Tibial nerve (tissue), 4 donors: ENCODE results near the gene S100A11. TPM values are rescaled to one million over a fixed set of nuclear protein-coding genes. Genes with fewer than 3 reads are reported as not detected.
A peak's percentile ranks its signal among the peaks of the same experiment; 100 is the strongest.

ENCODE experiments used
- DNase-seq, 2 donors: peaks; one replicate each; pipeline ENCODE4 v3.0.0-alpha.2; 2019; ENCODE audit warnings: low spot score in 2 of 2
- H3K27ac ChIP-seq, 4 donors: fragments of 200-600 bp; sonication (generic) in 3 of 4; one replicate each; pipeline ENCODE4 v1.5.1; 2017 to 2019; ENCODE audit warnings: mild to moderate bottlenecking in 1 of 4
- H3K27me3 ChIP-seq, 2 donors: fragments of 200-600 bp; sonication (generic) in 1 of 2; one replicate each; pipeline versions ENCODE4 v1.5.1 to v1.6.0; 2017 to 2019
- H3K36me3 ChIP-seq, 3 donors: fragments of 200-600 bp; sonication (generic); one replicate each; pipeline ENCODE4 v1.5.1; 2018 to 2019
- H3K4me1 ChIP-seq, 4 donors: fragments of 200-600 bp; sonication (generic) in 3 of 4; one replicate each; pipeline ENCODE4 v1.5.1; 2017 to 2019
- H3K4me3 ChIP-seq, 4 donors: fragments of 200-600 bp; sonication (generic) in 3 of 4; one replicate each; pipeline ENCODE4 v1.5.1; 2017 to 2019; ENCODE audit warnings: mild to moderate bottlenecking in 1 of 4, moderate library complexity in 1 of 4
- H3K9me3 ChIP-seq, 4 donors: fragments of 200-600 bp; sonication (generic) in 3 of 4; one replicate each; pipeline ENCODE4 v1.5.1; 2017 to 2019
- CTCF ChIP-seq, 5 experiments: fragments of 200-600 bp in 3 of 5; fragments of 450-650 bp in 2 of 5; sonication (generic) in 3 of 5; IDR thresholded peaks; one replicate each; pipeline ENCODE4 v1.5.1; 2016 to 2019; ENCODE audit warnings: antibody characterized with exemption in 5 of 5, mild to moderate bottlenecking in 3 of 5, moderate library complexity in 2 of 5
- EP300 ChIP-seq, 2 donors: sonication (generic); formaldehyde crosslinking; IDR thresholded peaks; one replicate each; pipeline ENCODE4 v1.6.1; 2017; ENCODE audit warnings: antibody characterized with exemption in 2 of 2, mild to moderate bottlenecking in 1 of 2
- POLR2A ChIP-seq, 2 donors: fragments of 450-650 bp; IDR thresholded peaks; one replicate each; pipeline ENCODE4 v1.6.1; 2017; ENCODE audit warnings: antibody characterized with exemption in 2 of 2, mild to moderate bottlenecking in 2 of 2, moderate library complexity in 2 of 2
- WGBS, 2 donors: methylation state at CpG; one replicate each; pipeline ENCODE4 v1.1.5; 2018; 5-methylcytosine and 5-hydroxymethylcytosine counted together
- total RNA-seq, 4 donors: library from RNA; depleted of rRNA; stranded (reverse); fragments of >200 nt; gene quantifications; one replicate each; pipeline ENCODE4 v1.1.0, GENCODE V29; 2016

The S100A11 gene
- total RNA-seq, 4 donors from 2014 or later: 85.0 to 267 (median 145) TPM

GRCh38 chr1:151995774-151996173 lies 41.0 kb downstream of the S100A11 start:
- peaks cover 0 to 46% (median 21%) of the 10 kb centered on the region in 4 donors for H3K4me1 ChIP-seq
- TF ChIP-seq POLR2A (IDR thresholded peaks at IDR 0.05) (no peak), EP300 (IDR thresholded peaks at IDR 0.05) (no peak), CTCF (IDR thresholded peaks at IDR 0.05) (no peak)

DNA sequence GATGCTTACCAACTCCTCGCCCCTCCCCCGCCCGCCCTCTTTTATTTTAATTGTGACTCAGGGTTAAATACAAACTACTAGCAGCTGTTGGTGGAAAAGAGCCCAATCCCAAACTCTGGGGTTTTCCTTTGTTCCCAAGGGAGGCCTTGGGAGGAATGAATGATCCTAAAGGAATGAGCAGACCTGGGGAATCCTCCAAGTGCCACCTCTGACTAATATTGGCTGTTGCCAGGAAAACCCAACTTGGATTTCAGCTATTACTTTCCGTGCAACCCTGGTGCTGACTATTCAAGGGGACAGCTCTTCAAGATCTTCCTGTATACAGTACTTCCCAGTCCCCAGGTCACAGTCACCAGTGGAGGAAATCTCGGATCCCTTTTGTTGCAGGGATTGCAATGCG lies 41.8 kb downstream of the S100A11 start:
- 57 to 65% methylated on average over 6 of the region's 6 CpGs for WGBS, 2 donors
- no peak overlapping the region for H3K4me3 ChIP-seq
- H3K4me1 ChIP-seq: peaks cover 0 to 49% (median 29%) of the 10 kb centered on the region in 4 donors
- H3K9me3 ChIP-seq: no peaks in the 10 kb centered on the region
- no peaks in the 10 kb centered on the region for H3K36me3 ChIP-seq
- H3K27ac ChIP-seq: peak overlapping the region in 3 of 4 donors; percentile 94 to 99 (median 98)
- no peak for TF ChIP-seq CTCF (IDR thresholded peaks at IDR 0.05)
- peak in 1 of 2 donors; percentile 9 for TF ChIP-seq EP300 (IDR thresholded peaks at IDR 0.05)
- TF ChIP-seq POLR2A (IDR thresholded peaks at IDR 0.05): no peak
- H3K27me3 ChIP-seq: no peaks in the 10 kb centered on the region
- no peak for DNase-seq

More at GRCh38 chr1:151995774-151996173, 41.0 kb downstream of the S100A11 start:
- no peak overlapping the region for H3K4me3 ChIP-seq
- no peaks in the 10 kb centered on the region for H3K36me3 ChIP-seq
- H3K27me3 ChIP-seq: no peaks in the 10 kb centered on the region
- WGBS, 2 donors: 43 to 59% methylated on average over 2 of the region's 2 CpGs
- DNase-seq: no peak
- no peak overlapping the region for H3K27ac ChIP-seq
- no peaks in the 10 kb centered on the region for H3K9me3 ChIP-seq

DNA sequence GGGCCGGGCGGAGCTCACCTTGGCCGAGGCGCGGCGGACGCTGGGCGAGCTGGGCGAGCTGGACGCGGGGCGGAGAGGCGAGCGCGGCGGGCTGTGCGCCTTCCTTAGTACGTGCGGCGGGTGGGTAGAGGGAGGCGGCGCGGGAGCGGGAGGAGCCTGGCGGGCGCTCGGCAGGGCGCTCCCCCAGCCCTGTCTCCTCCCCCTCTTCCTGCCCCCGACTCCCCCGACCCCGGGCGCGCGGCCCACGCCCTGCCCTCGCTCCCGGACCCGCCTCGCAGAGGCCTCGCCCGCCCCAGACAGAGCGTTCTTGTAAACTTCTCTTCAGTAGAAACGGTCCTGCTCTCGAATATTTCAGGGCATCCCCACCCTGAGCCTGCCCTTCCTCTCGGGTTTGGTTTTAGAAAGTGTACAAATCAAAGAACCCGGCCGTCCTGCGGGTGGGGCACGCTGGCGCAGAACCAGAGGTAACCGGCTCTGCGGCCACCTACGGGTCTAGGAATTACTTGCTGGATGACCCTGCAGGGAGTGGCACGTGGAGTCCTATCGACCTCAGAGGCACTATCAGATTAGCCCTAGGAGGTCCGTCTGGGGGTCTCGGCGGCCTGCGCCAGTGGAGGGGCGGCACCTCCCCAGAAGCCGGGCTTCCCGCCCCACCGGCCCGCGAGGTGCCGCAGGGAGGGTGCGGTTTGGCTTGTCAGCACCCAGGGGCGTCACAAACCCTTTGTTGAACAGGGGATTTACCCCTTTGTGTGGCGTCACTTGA lies 42.9 kb downstream of the S100A11 start, which contains the start of gene S100A10:
TSS of gene S100A10 (minus strand) at position 126 of the 763 bp plus-strand sequence. CDS start 7,629 bp downstream, outside the sequence.
- Histone ChIP-seq H3K9me3 (no peaks in the 10 kb centered on the region), H3K36me3 (no peaks in the 10 kb centered on the region), H3K4me1 (peaks cover 0 to 60% (median 40%) of the 10 kb centered on the region in 4 donors), H3K27me3 (no peaks in the 10 kb centered on the region), H3K27ac (peak within 1 kb of the TSS; percentile 82 to 99 (median 96)), H3K4me3 (peak within 1 kb of the TSS; percentile 70 to 98 (median 92))
- WGBS, 2 donors: 0 to 1% methylated on average over 16 to 57 of the region's 69 CpGs
- peak; percentile 60 to 61 for DNase-seq
- TF ChIP-seq CTCF (IDR thresholded peaks at IDR 0.05) (no peak), POLR2A (IDR thresholded peaks at IDR 0.05) (peak; percentile 73 to 75), EP300 (IDR thresholded peaks at IDR 0.05) (peak in 1 of 2 donors; percentile 74)

GRCh38 chr1:151993084-151993733 lies 43.6 kb downstream of the S100A11 start:
- WGBS, 2 donors: 0 to 7% methylated on average over 24 to 46 of the region's 50 CpGs
- Histone ChIP-seq H3K4me1 (peaks cover 0 to 67% (median 47%) of the 10 kb centered on the region in 4 donors), H3K36me3 (no peaks in the 10 kb centered on the region)

More at GRCh38 chr1:151993084-151993733, 43.6 kb downstream of the S100A11 start:
- Histone ChIP-seq H3K27ac (peak overlapping the region; percentile 82 to 99 (median 96)), H3K27me3 (no peaks in the 10 kb centered on the region), H3K9me3 (no peaks in the 10 kb centered on the region), H3K4me3 (peak overlapping the region; percentile 70 to 98 (median 92))
- peak in 1 of 2 donors; percentile 23 for DNase-seq
- TF ChIP-seq POLR2A (IDR thresholded peaks at IDR 0.05) (no peak), CTCF (IDR thresholded peaks at IDR 0.05) (no peak), EP300 (IDR thresholded peaks at IDR 0.05) (no peak)
